D721Med (cell line): Measurements from ENCODE around the gene TMEM92.

ENCODE experiments used
- DNase-seq: peaks from one replicate; pipeline ENCODE4 v3.0.0; 2011; ENCODE audit warnings: low spot score; ENCODE audit not compliant: insufficient read length
- FAIRE-seq: peaks from 2 replicates; lab custom pipeline; 2011; peaks lifted over from hg19 to GRCh38; lab: Jason Lieb, UNC
- CTCF ChIP-seq: IDR thresholded peaks from 2 replicates; pipeline ENCODE4 v1.5.1; 2012; ENCODE audit warnings: mild to moderate bottlenecking, control low read depth; ENCODE audit not compliant: insufficient read depth; ENCODE audit errors: missing control alignments

Gene TMEM92

GRCh38 chr17:50277357-50277754 is 3.1 kb downstream of the TMEM92 start:
- no peak for TF ChIP-seq CTCF
- FAIRE-seq (no peak), DNase-seq (no peak)

DNA sequence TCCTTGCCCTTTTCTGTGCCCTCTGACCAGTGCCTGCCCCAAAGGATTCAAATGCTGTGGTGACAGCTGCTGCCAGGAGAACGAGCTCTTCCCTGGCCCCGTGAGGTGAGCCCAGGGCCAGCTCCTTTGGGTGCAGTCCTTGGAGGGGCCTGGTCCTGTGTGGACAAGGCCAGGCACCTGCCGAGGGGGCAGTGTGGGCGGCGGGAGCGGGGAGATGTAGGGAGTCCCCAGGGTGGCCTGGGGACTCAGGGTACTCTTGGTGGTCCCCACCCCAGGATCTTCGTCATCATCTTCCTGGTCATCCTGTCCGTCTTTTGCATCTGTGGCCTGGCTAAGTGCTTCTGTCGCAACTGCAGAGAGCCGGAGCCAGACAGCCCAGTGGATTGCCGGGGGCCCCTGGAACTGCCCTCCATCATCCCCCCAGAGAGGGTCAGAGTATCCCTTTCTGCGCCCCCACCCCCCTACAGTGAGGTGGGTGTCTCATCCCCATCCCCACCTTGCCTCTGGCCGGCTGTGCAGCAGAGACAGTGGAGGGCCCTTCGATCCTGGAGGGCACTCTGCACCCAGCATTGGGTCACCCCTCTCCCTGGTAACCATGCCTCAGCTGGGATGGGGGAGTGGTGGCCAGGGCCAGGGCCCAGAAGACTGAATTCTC is 4.4 kb downstream of the TMEM92 start:
- no peak for DNase-seq
- TF ChIP-seq CTCF, result no peak
- no peak for FAIRE-seq

- no peak for DNase-seq
- TF ChIP-seq CTCF, result no peak
- no peak for FAIRE-seq
These were observed 4.9 kb downstream of the TMEM92 start for GRCh38 chr17:50279181-50279526.

- TF ChIP-seq CTCF, result no peak
- FAIRE-seq (no peak), DNase-seq (no peak)
These were observed 5.4 kb downstream of the TMEM92 start for GRCh38 chr17:50279639-50280038.

- no peak for DNase-seq
- TF ChIP-seq CTCF, result no peak
- no peak for FAIRE-seq
These were observed 5.8 kb downstream of the TMEM92 start for GRCh38 chr17:50280068-50280467.

DNA sequence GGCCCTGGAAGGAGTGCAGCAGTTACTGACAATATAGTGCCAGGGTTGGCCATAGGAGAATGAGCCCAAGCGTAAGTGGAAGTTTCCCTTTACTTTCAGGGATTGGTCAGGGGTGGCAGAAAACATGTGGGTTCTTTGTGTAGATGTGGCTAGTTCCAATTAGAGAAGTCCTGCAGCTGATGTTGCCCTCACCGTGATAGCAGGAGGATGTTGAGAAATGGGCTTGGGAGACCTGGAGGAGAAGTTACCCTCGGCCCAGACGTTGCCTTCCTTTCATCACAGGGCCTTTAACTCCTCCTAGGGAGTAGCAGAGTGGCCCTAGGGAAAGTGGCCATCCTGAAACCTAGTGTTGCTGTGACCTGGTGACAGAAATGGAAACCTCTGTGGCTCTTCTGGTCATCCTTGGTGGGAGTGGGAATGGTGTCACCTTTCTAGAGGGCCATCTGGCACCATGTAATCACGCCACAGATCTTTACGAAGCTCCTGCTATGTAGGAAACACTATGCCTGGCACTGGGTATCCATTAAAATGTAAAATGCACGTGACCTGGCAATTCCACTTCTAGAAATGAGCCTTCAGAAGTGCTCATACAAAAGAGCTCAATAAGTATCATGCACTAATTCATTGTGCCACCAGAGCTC is 6.7 kb downstream of the TMEM92 start:
- TF ChIP-seq CTCF, result no peak
- no peak for DNase-seq
- FAIRE-seq, result no peak

- no peak for TF ChIP-seq CTCF
- FAIRE-seq, result no peak
- DNase-seq, result no peak
These were observed 7.6 kb downstream of the TMEM92 start for GRCh38 chr17:50281739-50282401.
